ENCODE measurements around the gene RNF187.
"Not testable (repeated sequence)": the region's sequence is repeated elsewhere in the genome, so short reads cannot be mapped to it uniquely, and the experiment has no call there.

RNF187 gene

DNA sequence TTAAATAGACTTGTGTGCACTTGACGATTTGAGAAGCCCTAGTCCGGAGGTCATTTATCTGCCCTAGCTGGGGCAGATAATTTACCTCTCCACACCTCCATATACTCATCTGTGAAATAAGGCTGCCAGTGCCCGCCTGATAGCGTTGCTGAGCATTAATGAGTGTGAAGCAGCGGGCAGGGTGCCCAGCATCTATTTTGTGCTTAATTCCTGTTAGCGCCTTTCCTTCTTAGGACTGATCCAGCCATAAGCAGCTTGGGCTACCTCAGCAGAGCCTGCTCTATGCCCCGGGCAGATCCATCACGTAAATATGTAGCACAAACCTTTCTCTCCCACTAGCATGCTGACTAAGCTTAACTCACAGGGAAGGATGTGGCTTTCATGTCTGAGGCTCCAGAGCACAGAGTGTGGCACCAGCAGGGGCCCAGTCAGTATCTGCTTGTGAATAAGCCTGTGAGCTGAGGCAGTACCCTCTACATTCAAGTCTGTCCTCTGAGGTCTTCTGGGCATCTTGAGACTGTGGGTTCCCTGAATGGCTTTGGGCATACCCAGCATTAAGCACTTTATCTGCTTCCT lies 21.5 kb upstream of the RNF187 start:
- DNase-seq, result no peak
- Mint-ChIP-seq H3K4me1 (peaks cover 37% of the 10 kb centered on the region), H3K4me3 (peak overlapping the region; percentile 87), H3K27me3 (ENCODE audit: low read depth, poor library complexity) (peaks cover 70% of the 10 kb centered on the region), H3K27ac (no peak overlapping the region), H3K36me3 (ENCODE audit: low read depth) (no peaks in the 10 kb centered on the region), H3K9me3 (no peaks in the 10 kb centered on the region)
- TF ChIP-seq, protein P1, sequence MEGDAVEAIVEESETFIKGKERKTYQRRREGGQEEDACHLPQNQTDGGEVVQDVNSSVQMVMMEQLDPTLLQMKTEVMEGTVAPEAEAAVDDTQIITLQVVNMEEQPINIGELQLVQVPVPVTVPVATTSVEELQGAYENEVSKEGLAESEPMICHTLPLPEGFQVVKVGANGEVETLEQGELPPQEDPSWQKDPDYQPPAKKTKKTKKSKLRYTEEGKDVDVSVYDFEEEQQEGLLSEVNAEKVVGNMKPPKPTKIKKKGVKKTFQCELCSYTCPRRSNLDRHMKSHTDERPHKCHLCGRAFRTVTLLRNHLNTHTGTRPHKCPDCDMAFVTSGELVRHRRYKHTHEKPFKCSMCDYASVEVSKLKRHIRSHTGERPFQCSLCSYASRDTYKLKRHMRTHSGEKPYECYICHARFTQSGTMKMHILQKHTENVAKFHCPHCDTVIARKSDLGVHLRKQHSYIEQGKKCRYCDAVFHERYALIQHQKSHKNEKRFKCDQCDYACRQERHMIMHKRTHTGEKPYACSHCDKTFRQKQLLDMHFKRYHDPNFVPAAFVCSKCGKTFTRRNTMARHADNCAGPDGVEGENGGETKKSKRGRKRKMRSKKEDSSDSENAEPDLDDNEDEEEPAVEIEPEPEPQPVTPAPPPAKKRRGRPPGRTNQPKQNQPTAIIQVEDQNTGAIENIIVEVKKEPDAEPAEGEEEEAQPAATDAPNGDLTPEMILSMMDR (IDR thresholded peaks at IDR 0.05), result no peak

DNA sequence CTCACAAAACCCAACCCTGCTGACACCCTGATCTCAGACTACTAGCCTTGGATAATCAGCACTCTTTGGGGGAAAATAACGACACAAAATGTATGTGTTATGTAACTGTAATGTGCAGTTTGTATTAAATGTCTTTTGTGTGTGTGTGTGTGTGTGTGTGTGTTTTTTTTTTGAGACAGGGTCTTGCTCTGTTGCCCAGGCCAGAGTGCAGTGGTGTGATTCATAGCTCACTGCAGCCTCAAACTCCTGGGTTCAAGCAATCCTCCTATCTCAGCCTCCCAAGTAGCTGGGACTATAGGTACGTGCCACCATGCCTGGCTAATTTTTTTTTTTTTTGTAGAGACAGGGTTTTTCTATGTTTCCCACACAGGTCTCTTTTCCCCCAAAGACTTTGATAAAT lies 19.0 kb upstream of the RNF187 start:
- not testable (repeated sequence) for H3K9me3 Mint-ChIP-seq; H3K27ac Mint-ChIP-seq; H3K4me3 Mint-ChIP-seq; DNase-seq; H3K36me3 Mint-ChIP-seq (ENCODE audit: low read depth)
- Mint-ChIP-seq H3K27me3 (ENCODE audit: low read depth, poor library complexity) (peaks cover 53% of the 10 kb centered on the region), H3K4me1 (peaks cover 28% of the 10 kb centered on the region)

DNA sequence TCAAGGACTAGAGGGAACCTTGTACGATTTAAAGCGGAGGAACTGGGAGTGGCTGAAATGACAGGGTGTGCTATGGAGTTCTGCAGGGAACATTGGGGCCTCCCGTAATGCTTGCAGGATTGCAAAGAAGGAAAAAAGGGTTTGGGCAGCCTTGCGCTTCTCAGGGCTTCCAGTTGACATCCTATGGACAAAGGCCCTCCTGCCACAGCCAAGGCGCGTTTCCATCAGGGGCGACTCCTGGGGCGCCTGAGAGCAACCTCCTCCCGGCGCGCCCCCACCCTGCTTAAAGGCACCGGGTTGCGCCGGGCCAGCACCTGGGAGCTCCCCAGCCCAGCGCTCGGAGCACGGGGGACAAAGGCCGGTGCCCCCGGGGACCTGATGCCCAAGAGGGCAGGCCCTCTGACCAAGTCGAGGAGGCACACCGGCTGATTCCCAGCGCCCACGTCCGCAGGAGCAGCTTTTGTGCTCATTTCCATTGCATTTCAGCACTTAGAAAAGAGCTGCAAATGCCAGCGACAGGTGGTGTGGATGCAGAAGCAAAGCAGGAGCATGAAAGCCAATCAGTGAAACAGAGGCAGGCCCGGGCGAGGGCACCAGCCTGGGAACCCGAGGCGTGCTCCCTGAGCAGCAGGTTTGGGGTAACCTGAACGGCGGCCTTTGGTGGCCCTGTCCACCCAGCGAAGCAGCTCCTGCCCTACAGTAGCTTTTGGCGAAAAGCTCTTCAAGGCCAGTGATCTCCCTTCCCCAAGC lies 17.6 kb upstream of the RNF187 start:
- no peak overlapping the region for H3K27ac Mint-ChIP-seq
- H3K4me3 Mint-ChIP-seq, result no peak overlapping the region
- DNase-seq, result no peak
- H3K9me3 Mint-ChIP-seq, result no peaks in the 10 kb centered on the region
- H3K36me3 Mint-ChIP-seq (ENCODE audit: low read depth), result no peaks in the 10 kb centered on the region
- H3K4me1 Mint-ChIP-seq, result peaks cover 17% of the 10 kb centered on the region
- H3K27me3 Mint-ChIP-seq (ENCODE audit: low read depth, poor library complexity), result peaks cover 47% of the 10 kb centered on the region
- TF ChIP-seq, protein P1 (IDR thresholded peaks at IDR 0.05), result no peak

DNA sequence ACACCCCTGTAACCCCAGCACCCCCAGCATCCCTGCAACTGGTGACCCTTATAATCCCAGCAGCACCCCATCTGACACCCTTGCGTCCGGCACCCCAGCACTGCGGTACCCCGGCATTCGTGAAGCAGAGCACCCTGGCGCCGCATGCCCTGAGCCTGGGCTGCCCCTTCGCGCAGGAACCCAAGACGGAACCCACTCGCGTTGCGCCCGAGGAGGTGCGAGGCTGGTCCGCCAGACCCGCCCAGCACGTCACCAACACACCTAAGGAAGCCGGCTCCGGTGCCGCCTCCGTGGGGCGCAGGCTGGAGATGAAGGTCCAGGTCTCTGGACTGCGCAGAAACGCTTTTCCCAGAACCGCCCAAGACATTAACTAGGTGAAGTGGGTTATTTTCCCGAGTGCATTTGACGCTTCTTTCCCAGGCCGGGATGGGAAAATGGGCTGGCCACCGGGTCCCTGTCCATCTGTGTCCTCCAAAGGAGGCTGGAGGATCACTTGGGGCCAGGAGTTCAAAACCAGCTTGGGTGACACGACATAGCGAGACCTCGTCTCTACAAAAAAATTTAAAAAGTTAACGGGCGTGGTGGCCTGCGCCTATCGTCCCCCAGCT lies 15.9 kb upstream of the RNF187 start:
- Mint-ChIP-seq H3K27me3 (ENCODE audit: low read depth, poor library complexity) (peaks cover 51% of the 10 kb centered on the region), H3K9me3 (no peaks in the 10 kb centered on the region), H3K27ac (no peak overlapping the region), H3K4me3 (no peak overlapping the region), H3K4me1 (peaks cover 4% of the 10 kb centered on the region), H3K36me3 (ENCODE audit: low read depth) (no peaks in the 10 kb centered on the region)
- DNase-seq, result no peak
- TF ChIP-seq, protein P1 (IDR thresholded peaks at IDR 0.05), result no peak

DNA sequence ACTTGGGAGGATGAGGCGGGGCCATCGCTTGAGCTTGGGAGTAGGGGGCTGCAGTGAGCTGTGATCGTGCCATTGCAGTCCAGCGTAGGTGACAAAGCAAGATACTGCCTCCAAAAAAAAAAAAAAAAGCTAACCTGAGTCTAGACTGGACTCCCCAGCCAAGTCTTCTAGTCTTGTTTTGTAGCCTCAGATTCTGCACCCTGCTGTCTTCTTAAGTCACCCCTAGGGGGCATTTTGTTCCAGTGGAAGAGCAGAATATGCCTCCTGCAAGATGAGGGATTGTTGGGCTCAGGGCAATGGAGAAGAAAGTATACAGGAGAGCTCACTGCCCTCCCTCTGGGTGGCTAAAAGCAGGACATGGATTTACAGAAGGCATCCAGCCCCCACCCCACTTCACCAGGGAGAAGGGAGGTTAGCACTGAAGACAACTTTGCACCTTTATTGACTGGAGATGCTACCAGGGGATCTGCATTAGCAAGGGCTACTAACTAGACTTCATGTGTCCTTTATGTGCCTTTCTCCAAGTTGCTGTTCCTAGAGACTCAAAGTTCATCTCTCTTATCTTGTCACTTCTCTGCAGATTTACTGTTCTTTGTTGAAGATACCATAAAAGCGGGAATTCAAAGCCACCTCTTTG lies 15.3 kb upstream of the RNF187 start:
- H3K27ac Mint-ChIP-seq, result peak overlapping the region; percentile 52
- H3K36me3 Mint-ChIP-seq (ENCODE audit: low read depth), result no peaks in the 10 kb centered on the region
- H3K4me3 Mint-ChIP-seq, result no peak overlapping the region
- no peaks in the 10 kb centered on the region for H3K9me3 Mint-ChIP-seq
- no peak for DNase-seq
- peaks cover 45% of the 10 kb centered on the region for H3K27me3 Mint-ChIP-seq (ENCODE audit: low read depth, poor library complexity)
- TF ChIP-seq, protein P1 (IDR thresholded peaks at IDR 0.05), result peak; percentile 43
- H3K4me1 Mint-ChIP-seq, result peaks cover 4% of the 10 kb centered on the region

DNA sequence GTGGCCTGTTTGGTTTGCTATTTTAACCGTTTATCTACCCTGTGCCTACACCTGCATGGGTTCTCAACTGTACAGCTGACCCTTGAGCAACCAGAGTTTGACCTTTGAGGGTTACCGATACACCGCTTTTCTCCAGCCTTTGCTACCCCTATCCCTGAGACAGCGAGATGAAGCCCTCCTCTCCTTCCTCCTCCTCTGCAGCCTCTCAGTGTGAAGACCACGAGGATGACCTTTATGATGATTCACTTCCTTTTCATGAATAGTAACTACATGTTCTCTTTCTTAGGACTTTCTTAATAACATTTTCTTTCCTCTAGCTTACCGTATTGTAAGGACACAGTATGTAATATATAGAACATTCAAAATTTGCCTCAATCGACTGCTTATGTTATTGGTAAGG lies 14.5 kb upstream of the RNF187 start:
- DNase-seq, result no peak
- TF ChIP-seq, protein P1 (IDR thresholded peaks at IDR 0.05), result no peak

More for the DNA sequence above, 14.5 kb upstream of the RNF187 start:
- H3K4me3 Mint-ChIP-seq, result no peak overlapping the region
- no peaks in the 10 kb centered on the region for H3K36me3 Mint-ChIP-seq (ENCODE audit: low read depth)
- H3K27me3 Mint-ChIP-seq (ENCODE audit: low read depth, poor library complexity), result peaks cover 40% of the 10 kb centered on the region
- no peak overlapping the region for H3K27ac Mint-ChIP-seq
- H3K4me1 Mint-ChIP-seq, result peaks cover 4% of the 10 kb centered on the region
- H3K9me3 Mint-ChIP-seq, result no peaks in the 10 kb centered on the region

Data from nephron progenitor cell (in vitro differentiated cells).